CD4-positive, alpha-beta T cell treated with Interferon gamma for 1 hour (primary cell): Measurements from ENCODE around the gene EBF3.

Experiments used
- DNase-seq: peaks from one replicate; pipeline ENCODE4 v3.0.0-alpha.2; 2020

The EBF3 gene

GRCh38 chr10:129958629-129959543, 5.2 kb downstream of the EBF3 start:
- no peak for DNase-seq

GRCh38 chr10:129958148-129958628, 5.9 kb downstream of the EBF3 start:
- no peak for DNase-seq

- no peak for DNase-seq
Observed at GRCh38 chr10:129956876-129957673, 7.0 kb downstream of the EBF3 start.

- no peak for DNase-seq
Observed at GRCh38 chr10:129956286-129956670, 7.8 kb downstream of the EBF3 start.

- DNase-seq, result no peak
Observed at GRCh38 chr10:129955601-129956285, 8.3 kb downstream of the EBF3 start.

- DNase-seq, result no peak
Observed at GRCh38 chr10:129954492-129955315, 9.4 kb downstream of the EBF3 start.

GRCh38 chr10:129953119-129954051, 10.7 kb downstream of the EBF3 start:
- no peak for DNase-seq

GRCh38 chr10:129952378-129953118, 11.5 kb downstream of the EBF3 start:
- no peak for DNase-seq

- DNase-seq, result no peak
Observed at GRCh38 chr10:129951970-129952265, 12.2 kb downstream of the EBF3 start.

GRCh38 chr10:129951101-129951969, 12.7 kb downstream of the EBF3 start:
- no peak for DNase-seq

- no peak for DNase-seq
Observed at GRCh38 chr10:129950676-129951075, 13.4 kb downstream of the EBF3 start.

- DNase-seq, result no peak
Observed at GRCh38 chr10:129949891-129950291, 14.2 kb downstream of the EBF3 start.

GRCh38 chr10:129949411-129949810, 14.7 kb downstream of the EBF3 start:
- DNase-seq, result no peak

- no peak for DNase-seq
Observed at GRCh38 chr10:129946859-129947258, 17.2 kb downstream of the EBF3 start.

GRCh38 chr10:129945941-129946760, 17.9 kb downstream of the EBF3 start:
- DNase-seq, result no peak

GRCh38 chr10:129945526-129945925, 18.5 kb downstream of the EBF3 start:
- DNase-seq, result no peak

GRCh38 chr10:129945064-129945463, 19.0 kb downstream of the EBF3 start:
- no peak for DNase-seq

GRCh38 chr10:129944456-129944855, 19.6 kb downstream of the EBF3 start:
- DNase-seq, result no peak
